Dendritic cell treated with granulocyte-macrophage colony-stimulating factor and Interleukin-4, amounts not matched to agents 40 ng/mL and 50 ng/mL, for 4 days (primary cell): ENCODE measurements around the gene AQP12A.

Experiments used
- H3K27ac Mint-ChIP-seq: one replicate; pipeline ENCODE4 v1.8.0; 2022; ENCODE audit warnings: mild to moderate bottlenecking, mixed read lengths
- H3K27me3 Mint-ChIP-seq: one replicate; pipeline ENCODE4 v1.8.0; 2022; ENCODE audit warnings: mild to moderate bottlenecking, mixed read lengths
- H3K36me3 Mint-ChIP-seq: one replicate; pipeline ENCODE4 v1.8.0; 2022; ENCODE audit warnings: low read depth, mixed read lengths
- H3K4me1 Mint-ChIP-seq: one replicate; pipeline ENCODE4 v1.8.0; 2022; ENCODE audit warnings: low read depth, mixed read lengths
- H3K4me3 Mint-ChIP-seq: one replicate; pipeline ENCODE4 v1.8.0; 2022; ENCODE audit warnings: mild to moderate bottlenecking, moderate library complexity, mixed read lengths
- H3K9me3 Mint-ChIP-seq: one replicate; pipeline ENCODE4 v1.8.0; 2022; ENCODE audit warnings: mixed read lengths
- intact Hi-C: fragments of 100-400 bp; cut with micrococcal nuclease; formaldehyde crosslinking; loops from one replicate; pipeline ENCODE4 v1.15.0; 2022

The AQP12A gene

DNA sequence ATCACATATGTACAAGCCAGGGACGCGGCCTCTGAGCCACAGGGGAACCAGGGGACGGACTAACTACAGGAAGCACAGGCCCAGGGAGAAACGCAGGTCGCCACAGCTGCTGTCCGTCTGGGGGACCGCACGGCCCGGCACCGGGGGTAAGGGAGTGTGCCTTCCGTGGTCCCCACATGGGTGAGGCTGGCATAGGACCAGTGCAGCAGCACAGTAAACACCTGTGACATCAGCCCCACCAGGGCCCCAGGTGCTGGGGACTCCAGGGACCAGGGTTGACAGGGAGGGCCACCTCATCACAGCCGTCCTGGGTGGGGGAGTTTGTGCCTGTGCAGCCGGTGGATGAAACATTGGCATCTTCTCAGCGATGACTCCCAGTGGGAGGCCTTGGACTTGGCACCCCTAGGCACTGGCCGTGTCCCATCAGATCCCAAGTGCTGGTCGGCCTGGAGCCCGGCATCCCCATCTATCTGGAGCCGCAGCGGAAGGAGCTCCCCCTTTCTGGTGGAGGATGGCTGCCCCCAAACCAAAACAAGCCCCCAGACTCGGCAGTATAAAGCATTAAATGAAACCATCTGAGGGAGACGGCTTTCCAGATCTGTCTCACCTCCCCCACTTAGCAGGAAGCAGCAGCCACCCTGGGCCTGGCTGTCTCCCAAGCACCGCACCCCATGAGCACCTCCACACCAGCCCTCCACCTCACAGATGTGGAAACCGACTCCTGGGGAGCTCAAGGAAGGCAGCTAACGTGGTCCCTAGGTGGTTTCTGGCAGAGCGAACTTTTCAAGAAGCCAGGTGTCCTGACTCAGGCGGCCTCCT, 22.5 kb downstream of the AQP12A start:
- Mint-ChIP-seq H3K27me3 (no peaks in the 10 kb centered on the region), H3K9me3 (no peaks in the 10 kb centered on the region), H3K27ac (no peak overlapping the region), H3K4me1 (no peaks in the 10 kb centered on the region), H3K36me3 (no peaks in the 10 kb centered on the region), H3K4me3 (no peak overlapping the region)
- intact Hi-C loops, result no loop called here

DNA sequence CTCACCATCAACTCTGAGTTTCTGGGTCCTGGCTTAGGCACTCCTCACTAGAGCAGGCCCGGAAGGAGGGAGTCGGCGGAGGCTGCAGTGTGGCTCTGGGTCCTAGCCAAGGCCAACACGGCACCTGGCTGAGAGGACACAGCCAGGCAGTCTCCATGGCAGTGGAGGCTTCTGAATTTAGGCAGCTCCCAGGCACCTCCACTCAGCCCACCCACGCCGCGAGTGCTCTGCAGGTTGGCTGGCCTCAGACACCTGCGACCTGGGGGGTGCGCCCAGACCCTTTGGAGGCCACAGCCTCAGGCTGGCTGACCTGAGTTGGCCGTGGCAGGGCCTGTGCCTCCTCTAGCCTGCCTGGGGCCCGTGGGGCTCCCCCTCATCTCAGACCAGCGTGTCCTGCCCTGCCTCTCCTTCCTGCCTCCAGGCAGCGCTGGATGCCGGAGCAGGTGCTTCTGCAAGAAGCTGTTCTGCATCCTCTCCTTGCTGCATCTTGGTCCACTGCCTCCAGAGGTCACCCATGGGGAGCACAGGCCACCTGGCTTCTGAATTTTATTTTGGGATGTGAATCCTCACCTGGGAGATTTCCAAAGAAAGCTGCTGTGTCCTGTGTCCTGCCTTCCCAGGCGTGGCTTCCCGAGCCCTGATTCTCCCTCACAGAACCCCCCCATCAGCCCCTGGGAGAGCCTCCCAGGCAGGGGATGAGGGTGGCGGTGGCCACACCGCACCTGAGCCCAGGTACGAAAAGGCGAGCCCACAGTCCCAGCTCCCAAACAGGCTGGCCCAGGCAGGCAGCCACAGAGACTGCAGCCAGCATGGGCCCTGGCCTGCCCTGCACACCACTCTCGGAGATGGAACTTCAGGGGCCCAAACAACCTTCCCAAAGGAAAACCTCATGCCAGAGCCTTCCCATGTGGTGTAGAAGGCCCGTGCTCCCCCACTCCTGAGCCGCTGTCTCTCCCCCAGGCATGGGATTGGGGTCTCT, 23.4 kb downstream of the AQP12A start:
- intact Hi-C loops, result no loop called here
- H3K4me1 Mint-ChIP-seq, result no peaks in the 10 kb centered on the region

DNA sequence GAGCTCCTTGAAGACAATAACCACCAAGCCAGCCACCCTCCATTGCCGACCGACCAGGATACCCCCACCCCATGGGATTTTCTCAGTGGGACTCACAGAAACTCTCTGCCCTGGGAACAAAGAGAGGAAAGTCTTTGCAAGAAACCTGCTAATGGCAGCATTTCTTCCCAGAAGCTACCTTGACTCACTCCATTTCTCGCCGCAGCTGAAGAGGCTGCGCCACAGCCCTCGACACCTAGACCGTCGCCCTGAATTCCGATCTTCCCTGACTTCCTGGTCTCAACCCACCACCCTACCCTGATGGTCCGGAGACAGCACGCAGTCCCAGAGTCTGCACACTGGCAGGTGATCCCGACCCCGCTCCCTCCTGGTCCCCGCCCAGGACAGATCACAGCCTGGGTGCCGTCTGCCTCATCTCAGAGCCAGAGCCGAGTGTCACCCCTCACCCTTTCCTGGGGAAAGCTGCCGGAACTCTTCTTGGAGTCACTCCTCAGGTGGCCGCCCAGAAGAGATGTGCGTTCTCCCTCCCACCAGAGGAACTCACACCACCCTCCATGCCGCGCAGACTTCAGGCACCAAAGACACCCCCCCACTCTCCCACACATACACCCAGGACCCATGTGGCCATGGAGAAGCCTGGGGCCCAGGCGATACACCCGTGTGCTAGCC, 24.6 kb downstream of the AQP12A start:
- intact Hi-C loops, result no loop called here
- Mint-ChIP-seq H3K4me3 (no peak overlapping the region), H3K27me3 (no peaks in the 10 kb centered on the region), H3K36me3 (no peaks in the 10 kb centered on the region), H3K4me1 (no peaks in the 10 kb centered on the region), H3K9me3 (no peaks in the 10 kb centered on the region), H3K27ac (no peak overlapping the region)

More for the DNA sequence above, 23.4 kb downstream of the AQP12A start:
- no peaks in the 10 kb centered on the region for H3K36me3 Mint-ChIP-seq
- no peaks in the 10 kb centered on the region for H3K27me3 Mint-ChIP-seq
- no peak overlapping the region for H3K4me3 Mint-ChIP-seq
- no peak overlapping the region for H3K27ac Mint-ChIP-seq
- H3K9me3 Mint-ChIP-seq, result no peaks in the 10 kb centered on the region

- no peaks in the 10 kb centered on the region for H3K4me1 Mint-ChIP-seq
- H3K27ac Mint-ChIP-seq, result no peak overlapping the region
- no peaks in the 10 kb centered on the region for H3K36me3 Mint-ChIP-seq
- H3K9me3 Mint-ChIP-seq, result no peaks in the 10 kb centered on the region
- H3K27me3 Mint-ChIP-seq, result no peaks in the 10 kb centered on the region
- H3K4me3 Mint-ChIP-seq, result no peak overlapping the region
- intact Hi-C loops, result no loop called here
These were observed 25.5 kb downstream of the AQP12A start for GRCh38 chr2:240717181-240717641.

DNA sequence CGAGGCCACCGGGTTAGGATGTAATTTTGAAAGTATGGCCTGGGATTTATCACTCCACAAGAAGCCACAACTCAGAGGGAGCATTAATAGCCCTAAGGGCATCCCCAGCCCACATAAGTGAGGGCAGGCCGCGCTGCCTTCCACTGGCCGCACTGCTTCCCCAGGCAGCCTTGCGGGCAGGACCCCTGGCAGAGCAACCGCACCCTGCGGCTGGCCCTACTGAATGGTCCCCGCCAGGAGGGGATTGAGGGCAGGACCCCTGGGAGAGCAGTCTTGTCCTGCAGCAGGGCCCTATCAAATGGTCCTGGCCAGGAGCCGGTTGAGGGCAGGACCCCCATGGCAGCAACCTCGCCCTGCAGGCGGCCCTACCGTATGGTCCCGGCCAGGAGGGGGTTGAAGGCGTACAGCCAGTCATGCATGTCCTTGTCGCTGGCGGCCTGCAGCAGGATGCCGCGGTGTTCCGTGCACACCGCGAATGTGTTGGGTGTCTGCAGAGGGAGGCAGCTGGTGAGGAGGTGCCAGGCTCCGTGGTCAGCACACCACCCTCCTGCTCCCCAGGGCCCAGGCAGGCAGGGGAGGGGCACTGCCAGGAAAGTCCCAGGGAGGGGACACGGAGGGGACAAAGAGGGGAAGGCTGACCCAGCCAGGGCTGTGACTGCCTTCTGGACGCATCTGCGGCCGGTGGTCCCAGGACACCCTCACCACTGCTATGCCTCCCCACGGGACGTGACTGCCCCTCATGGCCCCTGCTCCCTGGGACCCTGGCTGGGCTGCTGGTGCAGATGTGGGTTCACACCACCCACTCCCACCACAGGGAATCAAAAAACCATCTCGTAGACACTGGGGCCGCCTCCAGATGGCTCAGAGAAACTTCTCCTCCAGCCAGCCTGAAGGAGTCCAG, 26.3 kb downstream of the AQP12A start:
- no peaks in the 10 kb centered on the region for H3K36me3 Mint-ChIP-seq
- no peaks in the 10 kb centered on the region for H3K4me1 Mint-ChIP-seq
- no peak overlapping the region for H3K4me3 Mint-ChIP-seq
- no peak overlapping the region for H3K27ac Mint-ChIP-seq
- H3K9me3 Mint-ChIP-seq, result no peaks in the 10 kb centered on the region
- intact Hi-C loops, result no loop called here
- H3K27me3 Mint-ChIP-seq, result no peaks in the 10 kb centered on the region

- Mint-ChIP-seq H3K36me3 (no peaks in the 10 kb centered on the region), H3K27ac (no peak overlapping the region), H3K9me3 (no peaks in the 10 kb centered on the region), H3K4me1 (no peaks in the 10 kb centered on the region), H3K4me3 (no peak overlapping the region), H3K27me3 (no peaks in the 10 kb centered on the region)
- intact Hi-C loops, result no loop called here
These were observed 27.3 kb downstream of the AQP12A start for GRCh38 chr2:240718896-240719490.

- H3K27ac Mint-ChIP-seq, result no peak overlapping the region
- no peak overlapping the region for H3K4me3 Mint-ChIP-seq
- H3K36me3 Mint-ChIP-seq, result no peaks in the 10 kb centered on the region
- H3K9me3 Mint-ChIP-seq, result no peaks in the 10 kb centered on the region
- H3K27me3 Mint-ChIP-seq, result no peaks in the 10 kb centered on the region
- intact Hi-C loops, result no loop called here
- no peaks in the 10 kb centered on the region for H3K4me1 Mint-ChIP-seq
These were observed 28.2 kb downstream of the AQP12A start for GRCh38 chr2:240719676-240720545.

- H3K36me3 Mint-ChIP-seq, result no peaks in the 10 kb centered on the region
- H3K27me3 Mint-ChIP-seq, result no peaks in the 10 kb centered on the region
- H3K27ac Mint-ChIP-seq, result no peak overlapping the region
- intact Hi-C loops, result no loop called here
- no peaks in the 10 kb centered on the region for H3K9me3 Mint-ChIP-seq
- H3K4me1 Mint-ChIP-seq, result no peaks in the 10 kb centered on the region
- H3K4me3 Mint-ChIP-seq, result no peak overlapping the region
These were observed 29.3 kb downstream of the AQP12A start for GRCh38 chr2:240720686-240721595.

DNA sequence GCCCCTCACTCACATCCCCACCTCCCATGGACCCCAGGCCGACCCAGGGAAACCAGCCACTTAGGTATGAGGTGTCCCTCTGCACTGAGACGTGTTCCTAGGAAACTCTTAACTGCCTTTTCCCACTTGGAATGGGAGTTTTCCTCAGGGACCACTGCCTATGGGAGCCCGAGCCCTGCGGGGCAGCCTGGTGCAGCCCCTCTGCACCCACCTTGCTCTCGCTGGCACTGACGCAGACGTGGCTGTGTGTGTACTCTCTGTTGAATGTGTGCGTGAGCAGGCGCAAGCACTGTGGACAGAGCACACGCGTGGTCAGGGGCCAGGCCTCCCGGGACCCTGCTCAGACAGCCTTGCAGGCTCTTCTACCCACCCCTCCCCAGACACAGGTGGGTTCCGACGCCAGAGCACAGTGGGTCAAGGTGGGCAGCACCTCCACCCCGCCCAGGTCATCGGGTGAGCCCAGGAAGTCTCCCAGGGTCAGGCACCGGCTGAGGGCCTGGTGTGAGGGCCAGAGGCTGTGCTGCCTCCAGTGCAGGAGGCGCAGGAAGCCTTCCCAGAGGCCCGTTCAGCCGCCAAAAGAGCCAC, 30.0 kb downstream of the AQP12A start:
- Mint-ChIP-seq H3K4me3 (no peak overlapping the region), H3K4me1 (no peaks in the 10 kb centered on the region), H3K9me3 (no peaks in the 10 kb centered on the region), H3K36me3 (no peaks in the 10 kb centered on the region), H3K27me3 (no peaks in the 10 kb centered on the region), H3K27ac (no peak overlapping the region)
- intact Hi-C loops, result no loop called here

- intact Hi-C loops, result no loop called here
- no peaks in the 10 kb centered on the region for H3K4me1 Mint-ChIP-seq
- H3K27ac Mint-ChIP-seq, result no peak overlapping the region
- H3K9me3 Mint-ChIP-seq, result no peaks in the 10 kb centered on the region
- H3K27me3 Mint-ChIP-seq, result peaks cover 2% of the 10 kb centered on the region
- H3K36me3 Mint-ChIP-seq, result no peaks in the 10 kb centered on the region
- H3K4me3 Mint-ChIP-seq, result no peak overlapping the region
These were observed 30.7 kb downstream of the AQP12A start for GRCh38 chr2:240722376-240722775.
